Psoas muscle (tissue), 8 donors: Measurements from ENCODE around the gene ZNF595. TPM values are rescaled to one million over a fixed set of nuclear protein-coding genes. Genes with fewer than 3 reads are reported as not detected.
A peak's percentile ranks its signal among the peaks of the same experiment; 100 is the strongest.
"Not testable (repeated sequence)": the region's sequence is repeated elsewhere in the genome, so short reads cannot be mapped to it uniquely, and the experiment has no call there.

Experiments used
- ATAC-seq, 4 donors: fragments of 200-7000 bp; cut with Tn5 transposase; one replicate each; pipeline ENCODE4 v1.9.1; 2020; ENCODE audit warnings: moderate library complexity in 3 of 4, mild to moderate bottlenecking in 2 of 4
- DNase-seq, 2 donors: peaks; one replicate each; pipeline ENCODE4 v3.0.0-alpha.2; 2020
- H3K27ac ChIP-seq: fragments of 200-600 bp; one replicate; pipeline ENCODE4 v1.8.0; 2022
- H3K27me3 ChIP-seq, 3 donors: fragments of 200-600 bp in 1 of 3; one replicate each; pipeline versions ENCODE4 v1.6.1 to v1.8.0; 2013 to 2022; ENCODE audit warnings: low read length in 2 of 3, mild to moderate bottlenecking in 2 of 3, moderate library complexity in 1 of 3; ENCODE audit not compliant: insufficient read depth in 3 of 3
- H3K36me3 ChIP-seq, 2 donors: fragments of 200-600 bp in 1 of 2; one replicate each; pipeline versions ENCODE4 v1.6.1 to v1.8.0; 2013 to 2022; ENCODE audit warnings: low read depth in 1 of 2, mild to moderate bottlenecking in 1 of 2, moderate library complexity in 1 of 2; ENCODE audit not compliant: insufficient read depth in 1 of 2
- H3K4me1 ChIP-seq: fragments of 200-600 bp; one replicate; pipeline ENCODE4 v1.8.0; 2022
- H3K4me3 ChIP-seq: fragments of 200-600 bp; one replicate; pipeline ENCODE4 v1.8.0; 2022; ENCODE audit warnings: mild to moderate bottlenecking
- H3K9me3 ChIP-seq: fragments of 200-600 bp; one replicate; pipeline ENCODE4 v1.8.0; 2022
- WGBS, 3 donors: extraction: QIAGEN DNeasy Blood & Tissue Kit; methylation state at CpG; one replicate each; pipeline versions ENCODE4 v1.1.6 to v1.1.7; 2013; 5-methylcytosine and 5-hydroxymethylcytosine counted together
- intact Hi-C, 2 donors: fragments of 100-400 bp; cut with DNase I; formaldehyde crosslinking; loops; one replicate each; pipeline versions ENCODE4 v1.11.0 to v1.14.2; 2022
- polyA plus RNA-seq, 3 donors: library from polyadenylated mRNA; stranded (reverse); fragments of 200-250 nt; gene quantifications; one replicate each; pipeline ENCODE4 v1.2.3, GENCODE V29; 2013
- total RNA-seq, 4 donors: library from RNA; stranded (reverse); fragmentation: NEBNext Ultra II Directional in 2 of 4; extraction: Animal tissue kit (Norgen Biotek cat#: 25700) in 2 of 4; gene quantifications; one replicate each; pipeline versions ENCODE4 v1.2.1 to v1.2.4, GENCODE V29; 2021 to 2023
- donor health status: healthy with polysubstance abuse.
- donor health status: DM: no; HTN: no; CAD: no; lungs with moderate emphysema.
- donor health status: Bipolar disorder and iron deficiency.
- donor health status: healthy.
- donor health status: DM: yes; HTN: yes; CAD: no.
- donor health status: DM: no; HTN: no; CAD: no.
- donor health status: DM: no; HTN: no; CAD: no.
- donor health status: DM: yes; HTN: yes; CAD: no.

ZNF595 gene
- total and polyA plus RNA-seq, 7 donors, result 2.1 to 13.0 (median 7.4) TPM

DNA sequence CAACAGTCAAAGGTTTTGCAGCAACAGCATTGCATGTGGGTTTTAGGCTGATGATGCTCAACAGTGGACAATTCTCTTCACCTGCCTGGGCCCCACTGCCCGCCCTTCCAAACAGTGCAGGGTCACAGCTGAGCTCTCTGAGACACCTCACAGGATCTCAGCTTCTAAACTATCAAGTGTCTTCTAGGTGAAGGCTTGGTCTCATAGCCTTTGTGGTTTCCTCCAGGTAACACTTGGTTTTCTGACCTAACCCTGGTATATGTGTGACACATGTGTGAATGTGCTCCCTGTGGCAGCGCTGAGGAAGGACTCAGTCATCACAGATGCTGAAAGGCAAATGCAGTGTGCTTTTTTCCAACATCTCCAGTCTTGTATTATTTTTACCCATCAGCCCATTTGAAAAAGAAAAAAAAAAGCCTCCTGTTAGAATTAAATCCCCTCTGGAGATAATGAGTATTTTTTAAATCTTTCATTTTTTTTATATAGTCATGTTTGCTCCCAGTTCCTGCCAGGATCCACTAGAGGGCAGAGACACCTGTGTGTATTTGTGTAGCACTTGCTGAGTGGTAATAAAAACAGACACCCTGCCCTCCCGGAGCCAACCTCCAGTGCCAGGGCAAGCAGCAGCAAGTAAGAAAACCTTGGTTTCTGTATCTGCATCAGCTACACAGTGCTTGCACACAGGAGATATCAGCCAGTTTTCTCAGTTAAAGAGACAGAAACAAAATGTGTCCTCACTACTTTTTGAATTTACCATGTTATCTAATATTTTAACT, 24.2 kb upstream of the ZNF595 start:
- intact Hi-C loops, ATAC-seq, H3K4me3 ChIP-seq, H3K36me3 ChIP-seq, H3K27ac ChIP-seq, H3K9me3 ChIP-seq, H3K4me1 ChIP-seq, H3K27me3 ChIP-seq: not testable (repeated sequence)
- WGBS, 3 donors, result 46 to 55% (median 54%) methylated on average over 1 of the region's 3 CpGs
- DNase-seq, result peak in 1 of 2 donors; percentile 14

DNA sequence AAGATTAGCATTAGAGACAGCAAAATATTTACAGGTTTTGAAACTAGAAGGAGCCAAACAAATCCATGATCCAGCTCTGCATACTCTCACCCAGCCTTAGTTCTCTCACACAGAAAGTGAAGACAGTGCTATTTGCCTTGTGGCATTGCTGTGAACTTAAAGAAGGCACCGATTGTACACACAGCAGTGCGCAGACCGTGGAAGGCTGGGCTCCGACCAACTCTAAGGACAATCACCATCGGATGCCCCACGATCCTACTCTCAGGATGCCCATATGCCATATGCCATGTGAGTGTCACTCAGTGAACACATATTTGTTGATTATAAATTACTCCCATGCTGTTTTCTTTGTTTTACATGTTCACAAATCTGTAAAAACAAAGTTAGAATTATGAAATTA, 19.8 kb upstream of the ZNF595 start:
- H3K27ac ChIP-seq, DNase-seq, H3K27me3 ChIP-seq, H3K9me3 ChIP-seq, ATAC-seq, intact Hi-C loops, H3K4me3 ChIP-seq, H3K4me1 ChIP-seq, H3K36me3 ChIP-seq: not testable (repeated sequence)
- WGBS, 3 donors, result no CpG with 5 or more reads among the region's 6 CpGs

DNA sequence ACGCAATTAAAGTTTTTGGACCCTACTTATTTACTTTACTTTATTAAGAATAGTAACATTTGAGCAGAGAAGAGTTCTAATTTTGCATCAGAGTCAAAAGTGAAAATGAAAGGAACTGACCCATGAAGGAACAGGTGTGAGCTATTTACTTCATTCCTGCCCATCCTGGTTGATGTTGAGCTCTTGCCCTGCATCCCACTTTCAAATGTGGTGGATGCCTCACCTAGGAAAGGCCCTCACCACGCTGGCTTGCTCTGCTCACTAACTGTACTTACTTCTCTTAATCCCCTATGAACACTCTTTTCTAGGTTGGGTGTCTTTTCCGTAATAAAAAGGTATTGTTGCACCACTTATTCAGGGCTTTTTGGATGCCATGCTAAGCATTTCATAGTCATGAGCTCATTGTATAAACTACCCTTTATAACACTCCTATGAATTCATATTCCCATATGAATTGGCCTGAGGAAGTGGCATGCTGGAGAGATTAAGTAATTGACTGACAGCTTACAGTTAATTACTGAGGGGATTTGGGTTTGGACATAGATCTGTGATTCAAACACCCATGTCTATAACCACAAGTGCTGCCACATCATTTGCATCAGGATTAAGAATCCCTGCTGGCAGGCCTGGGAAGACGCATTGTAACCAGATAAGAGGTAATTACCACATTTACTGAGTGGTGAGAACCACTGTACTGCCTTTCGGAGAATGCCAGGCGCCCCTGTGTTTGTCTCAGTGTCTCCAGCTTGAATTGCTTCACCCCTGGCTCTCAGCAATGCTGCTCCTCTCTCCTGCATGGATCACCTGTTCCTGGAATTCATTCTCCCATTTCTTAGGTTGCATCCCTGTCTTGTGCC, 16.3 kb upstream of the ZNF595 start:
- H3K27me3 ChIP-seq, H3K4me1 ChIP-seq, DNase-seq, H3K4me3 ChIP-seq, H3K36me3 ChIP-seq, intact Hi-C loops, ATAC-seq, H3K27ac ChIP-seq, H3K9me3 ChIP-seq: not testable (repeated sequence)
- 63 to 74% (median 66%) methylated on average over 3 to 6 of the region's 6 CpGs for WGBS, 3 donors

DNA sequence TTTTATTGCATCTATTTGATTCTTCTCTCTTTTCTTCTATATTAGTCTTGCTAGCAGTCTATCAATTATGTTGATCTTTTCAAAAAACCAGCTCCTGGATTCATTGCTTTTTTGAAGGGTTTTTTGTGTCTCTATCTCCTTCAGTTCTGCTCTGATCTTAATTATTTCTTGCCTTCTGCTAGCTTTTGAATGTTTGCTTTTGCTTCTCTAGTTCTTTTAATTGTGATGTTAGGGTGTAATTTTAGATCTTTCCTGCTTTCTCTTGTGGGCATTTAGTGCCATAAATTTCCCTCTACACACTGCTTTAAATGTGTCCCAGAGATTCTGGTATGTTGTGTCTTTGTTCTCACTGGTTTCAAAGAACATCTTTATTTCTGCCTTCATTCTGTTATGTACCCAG, 14.9 kb upstream of the ZNF595 start:
- H3K36me3 ChIP-seq, DNase-seq, intact Hi-C loops, H3K4me3 ChIP-seq, H3K9me3 ChIP-seq, ATAC-seq, H3K4me1 ChIP-seq, H3K27ac ChIP-seq, H3K27me3 ChIP-seq: not testable (repeated sequence)

DNA sequence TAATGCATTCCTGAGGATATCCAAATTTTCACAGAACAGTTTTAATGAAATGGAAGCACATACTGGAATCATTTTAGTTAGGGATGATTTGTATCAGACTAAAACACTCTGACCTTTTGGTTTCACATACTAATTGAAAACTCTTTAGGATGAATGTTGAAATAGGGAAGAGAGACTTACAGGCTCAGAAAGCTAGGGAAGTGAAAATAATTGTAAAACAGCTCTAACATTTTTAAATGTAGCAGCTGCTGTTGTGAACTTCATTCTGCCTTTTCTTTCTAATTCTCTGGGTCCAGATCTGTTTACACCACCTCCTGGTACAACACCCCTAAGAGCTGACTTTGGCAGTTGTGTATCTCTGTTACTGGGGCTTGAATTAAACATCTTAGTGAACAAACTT, 9.7 kb upstream of the ZNF595 start:
- H3K36me3 ChIP-seq, H3K4me1 ChIP-seq, H3K27ac ChIP-seq, ATAC-seq, H3K9me3 ChIP-seq, H3K4me3 ChIP-seq, H3K27me3 ChIP-seq, intact Hi-C loops, DNase-seq: not testable (repeated sequence)

DNA sequence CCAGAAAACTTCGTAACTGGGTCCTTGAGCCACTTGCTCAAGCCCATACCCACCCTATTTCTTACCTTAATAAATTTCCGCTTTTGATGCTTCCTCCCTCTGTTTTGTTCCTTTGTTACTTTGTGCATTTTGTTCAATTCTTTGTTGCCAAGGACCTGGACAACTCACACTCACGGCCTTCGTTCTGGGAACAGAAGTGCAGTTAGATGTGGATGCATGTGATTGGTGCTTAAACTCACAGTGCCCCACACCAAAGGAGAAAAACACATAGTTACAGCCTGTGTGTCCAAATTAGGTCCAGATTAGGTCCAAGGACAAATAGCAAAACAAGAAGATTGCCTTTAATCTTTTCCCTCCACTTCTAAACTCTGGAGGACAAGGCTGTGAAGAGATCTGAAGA, 1.9 kb upstream of the ZNF595 start:
- intact Hi-C loops, H3K36me3 ChIP-seq, DNase-seq, H3K27ac ChIP-seq, H3K4me3 ChIP-seq, H3K27me3 ChIP-seq, H3K4me1 ChIP-seq, H3K9me3 ChIP-seq, ATAC-seq: not testable (repeated sequence)
- WGBS, 3 donors, result 67 to 80% (median 75%) methylated on average over 4 of the region's 4 CpGs

DNA sequence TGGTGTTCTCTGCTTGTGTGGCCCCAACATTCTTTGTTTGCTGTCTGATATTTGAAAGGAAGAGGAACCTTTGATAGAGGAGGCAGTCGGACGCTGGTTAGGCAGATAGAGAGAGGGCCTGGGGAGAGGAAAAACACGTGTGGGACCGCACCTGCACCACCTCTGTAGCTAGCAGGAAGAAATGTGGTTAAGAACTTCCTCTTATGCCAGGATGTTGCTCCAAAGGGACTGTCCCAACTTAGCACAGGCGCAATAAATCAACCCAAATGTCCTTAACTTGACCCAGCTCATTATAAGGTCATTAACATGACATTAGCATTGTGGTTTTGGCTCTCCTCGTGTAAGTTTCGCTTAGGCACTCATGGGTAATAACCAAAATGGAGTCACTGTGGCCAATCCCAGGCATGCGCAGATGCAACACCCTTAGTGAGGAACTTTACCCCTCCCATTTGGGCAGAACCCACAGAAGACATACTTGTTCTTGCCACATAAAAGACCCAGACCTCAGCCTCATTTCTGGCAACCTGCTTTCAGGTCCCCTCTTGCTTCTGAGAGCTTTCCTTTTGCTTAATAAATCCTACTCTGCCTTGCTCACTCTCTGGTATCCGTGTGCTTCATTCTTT, 1.4 kb upstream of the ZNF595 start:
- H3K4me1 ChIP-seq, ATAC-seq, H3K4me3 ChIP-seq, intact Hi-C loops, H3K9me3 ChIP-seq, H3K27me3 ChIP-seq, H3K27ac ChIP-seq, H3K36me3 ChIP-seq: not testable (repeated sequence)
- DNase-seq, result peak in 1 of 2 donors; percentile 15
- 56 to 76% (median 68%) methylated on average over 2 to 5 of the region's 9 CpGs for WGBS, 3 donors

DNA sequence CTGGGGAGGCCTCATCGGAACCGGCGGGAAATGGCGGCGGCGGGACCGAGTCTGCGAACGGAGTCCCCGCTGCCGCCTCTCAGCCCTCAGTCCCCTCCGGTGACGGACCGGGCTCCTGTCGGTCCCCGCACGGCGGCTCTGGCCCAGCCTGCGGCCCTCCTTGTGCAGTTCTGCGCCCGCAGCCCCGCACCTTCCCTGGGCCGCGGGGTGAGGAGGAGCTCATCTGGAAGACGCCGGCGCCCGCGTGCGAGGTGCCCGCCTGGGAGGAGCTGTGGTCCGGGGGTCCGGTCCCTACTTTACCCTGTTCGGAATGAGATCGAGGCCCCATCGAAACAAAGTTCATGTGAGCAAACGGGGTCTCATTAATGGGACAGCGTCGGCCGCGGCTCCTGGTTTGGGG, 400 bp downstream of the ZNF595 start:
- DNase-seq, H3K9me3 ChIP-seq, H3K27ac ChIP-seq, intact Hi-C loops, H3K4me1 ChIP-seq, H3K36me3 ChIP-seq, H3K27me3 ChIP-seq: not testable (repeated sequence)
- peak overlapping the region; percentile 59 for H3K4me3 ChIP-seq
- peak; percentile 9 to 55 (median 24) for ATAC-seq
- no CpG with 5 or more reads among the region's 41 CpGs for WGBS, 3 donors

DNA sequence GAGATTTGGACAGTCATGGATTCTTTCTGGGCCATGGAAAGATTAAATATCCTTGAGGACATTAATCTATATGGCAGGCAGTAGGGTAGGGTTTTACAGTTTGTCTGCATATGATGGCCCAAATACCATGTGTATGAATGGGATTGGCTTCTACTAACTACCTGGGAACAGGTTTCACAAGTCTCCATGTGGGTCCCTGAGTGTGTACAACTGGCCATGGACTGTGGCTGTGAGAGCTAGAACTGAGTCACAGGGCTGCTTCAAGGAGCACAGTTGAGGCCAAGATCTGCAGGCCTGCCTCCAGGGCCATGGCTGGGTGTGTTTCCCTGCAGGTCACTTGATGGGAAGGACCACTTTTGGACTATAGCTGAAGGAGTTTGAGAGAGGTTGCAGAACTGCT, 11.6 kb downstream of the ZNF595 start:
- ATAC-seq, result not testable (repeated sequence)

More for the DNA sequence above, 11.6 kb downstream of the ZNF595 start:
- intact Hi-C loops, H3K36me3 ChIP-seq, H3K4me3 ChIP-seq, DNase-seq, H3K27me3 ChIP-seq, H3K4me1 ChIP-seq, H3K27ac ChIP-seq: not testable (repeated sequence)
- H3K9me3 ChIP-seq, result peaks cover 11% of the 10 kb centered on the region
